ENCODE results near the gene CREB3L4. TPM values are rescaled to one million over a fixed set of nuclear protein-coding genes. Genes with fewer than 3 reads are reported as not detected.

CREB3L4 gene
- total and polyA plus RNA-seq, 2 donors (not counting 3 experiments of a cell fraction or from before 2014, with no cell fraction given), result 8.1 to 12.1 TPM

DNA sequence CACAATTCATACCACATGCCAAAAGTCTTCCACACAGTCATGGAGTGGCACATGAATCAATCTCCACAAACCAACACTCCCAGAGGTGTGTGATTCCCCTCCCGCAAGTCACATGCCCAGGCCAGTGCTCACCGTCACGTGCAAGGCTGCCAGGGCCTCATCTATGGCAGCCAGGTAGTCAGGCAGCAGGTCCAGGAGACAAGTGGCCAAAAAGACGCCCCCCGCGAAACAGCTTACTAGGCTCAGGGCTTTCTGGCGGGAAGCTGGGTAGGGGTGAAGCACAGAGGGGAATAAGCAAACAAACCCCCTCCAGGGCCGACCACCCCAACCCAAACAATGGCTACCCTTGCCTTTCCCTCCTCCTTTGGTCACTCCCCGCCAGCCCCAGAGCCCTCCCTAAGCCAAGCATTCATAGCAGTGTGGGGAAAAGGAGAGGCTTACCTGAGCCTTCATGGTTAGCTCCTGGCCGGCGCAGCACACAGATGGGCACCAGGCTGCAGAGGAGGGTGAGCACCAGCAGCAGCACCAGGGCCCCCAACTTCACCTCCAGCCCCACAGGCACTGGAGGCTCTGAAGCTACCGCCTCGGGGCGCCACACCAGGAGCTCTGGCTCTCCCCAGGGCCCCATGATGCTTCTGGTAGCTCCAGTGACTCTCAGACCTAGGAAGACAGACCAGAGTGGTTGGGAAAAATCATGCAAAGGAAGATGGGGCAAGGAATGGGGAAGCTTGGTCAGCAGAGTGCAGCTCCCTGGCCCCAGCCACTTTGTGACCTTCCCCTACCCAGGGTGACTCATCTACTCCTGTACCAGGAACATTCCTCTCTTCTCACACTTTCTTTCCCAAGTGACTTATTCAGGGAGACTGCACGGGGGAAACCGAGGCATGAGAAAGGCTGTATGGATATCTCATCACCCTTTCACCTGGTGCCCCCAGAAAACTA lies 5.3 kb upstream of the CREB3L4 start:
- TF ChIP-seq JUN (IDR thresholded peaks at IDR 0.05; ENCODE audit: borderline replicate concordance, insufficient read depth, insufficient read length, low read depth) (peak; percentile 37), GATA2 (IDR thresholded peaks at IDR 0.05; ENCODE audit: insufficient read depth, insufficient read length, low read depth, low read length) (no peak), FOS (IDR thresholded peaks at IDR 0.05; ENCODE audit: borderline replicate concordance, insufficient read depth, low read length) (peak; percentile 48)
- Histone ChIP-seq H4K20me1 (replicated peaks; ENCODE audit: control insufficient read depth, extremely low read depth, insufficient read depth, low read length) (no peaks in the 10 kb centered on the region), H3K27me3 (ENCODE audit: control insufficient read depth in 2 of 2, insufficient read depth in 2 of 2, low read length in 2 of 2) (no peaks in the 10 kb centered on the region), H3K36me3 (ENCODE audit: control insufficient read depth in 2 of 2, extremely low read depth in 1 of 2, insufficient read depth in 2 of 2, low read length in 2 of 2) (peaks cover 0 to 8% of the 10 kb centered on the region in 2 experiments), H3K9me3 (replicated peaks; ENCODE audit: control insufficient read depth, insufficient read depth, low read length) (no peaks in the 10 kb centered on the region), H3K4me3 (replicated peaks in 1 of 3; ENCODE audit: insufficient read depth in 1 of 3, low read depth in 1 of 3, low read length in 3 of 3) (peak overlapping the region; percentile 27 to 73 (median 55)), H3K9me1 (replicated peaks; ENCODE audit: control insufficient read depth, extremely low read depth, insufficient read depth, low read length) (no peaks in the 10 kb centered on the region), H3K4me1 (ENCODE audit: control insufficient read depth, extremely low read depth, insufficient read depth, low read length) (peaks cover 44% of the 10 kb centered on the region), H3K4me2 (ENCODE audit: insufficient read depth, low read length) (peak overlapping the region; percentile 72), H3K27ac (ENCODE audit: insufficient read depth, low read depth, low read length) (peak overlapping the region; percentile 64), H2AFZ (ENCODE audit: low read depth, low read length) (no peak overlapping the region), H3K9ac (replicated peaks; ENCODE audit: extremely low read depth, insufficient read depth, low read length) (peak overlapping the region; percentile 80), H3K79me2 (ENCODE audit: control insufficient read depth, insufficient read depth, low read length) (peaks cover 17% of the 10 kb centered on the region)
- ChIA-PET POLR2A (interaction anchor here (1.0 to 1.5 kb wide), 3 partner anchors 9 to 16 kb away, joined by 3 to 5 read pairs (median 4); partner anchors contain the start of genes DENND4B and JTB), CTCF (interaction anchor here (1.1 to 3.0 kb wide), 7 partner anchors 15 to 182 kb away, joined by 3 to 21 read pairs (median 6); partner anchors contain the start of genes DENND4B, GATAD2B, JTB and RAB13)
- intact Hi-C loops (cut with micrococcal nuclease), result loop anchor here (1.0 to 5.0 kb wide), 6 partner anchors 14 to 80 kb away; partner anchors contain the start of genes DENND4B, JTB, RAB13 and RPS27
- DNase-seq (ENCODE audit: low read depth, low spot score), result peak; percentile 48
- no TSS peak for BruUV-seq (replicated peaks)
- FAIRE-seq, result peak; percentile 86
- dilution Hi-C loops (cut with MboI; ENCODE audit: extremely low pct_ligation_motif_present, low sequenced_read_pairs), result no loop called here

Data from endothelial cell of umbilical vein (primary cell).